Measurements from ENCODE around the gene DRD1.
"Not testable (repeated sequence)": the region's sequence is repeated elsewhere in the genome, so short reads cannot be mapped to it uniquely, and the experiment has no call there.

The DRD1 gene

DNA sequence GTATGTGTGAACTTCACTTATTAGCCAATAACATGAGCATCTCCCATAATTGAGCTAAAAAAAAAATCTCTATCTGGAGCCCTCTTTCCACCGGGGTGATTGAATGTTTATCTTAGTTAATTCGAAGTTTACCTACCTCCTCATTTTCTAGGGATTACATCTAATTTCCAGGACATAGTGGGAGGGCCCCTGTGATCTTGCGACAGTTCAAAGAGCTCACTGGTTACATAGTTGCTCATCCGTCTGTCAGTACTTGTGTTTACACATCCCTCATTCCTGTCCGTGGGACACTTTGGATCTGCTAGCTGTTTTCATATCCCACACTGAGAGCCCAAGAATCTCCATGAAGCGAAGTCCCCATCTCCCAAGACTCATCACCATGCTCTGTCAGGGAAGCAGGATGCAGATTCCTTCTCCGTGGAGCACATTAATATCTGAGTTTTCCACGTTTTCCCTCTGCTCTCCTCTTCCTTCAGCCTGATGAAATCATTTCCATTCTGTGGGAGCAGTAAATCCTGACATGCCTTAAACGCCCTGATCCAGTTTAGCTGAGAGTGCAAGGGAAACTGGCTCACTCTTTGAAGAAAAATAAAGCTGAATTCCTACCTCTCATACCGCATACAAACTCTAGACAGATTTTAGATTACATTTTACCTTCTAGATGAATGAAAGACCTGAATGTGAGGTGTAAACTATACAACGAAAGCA is 24.2 kb upstream of the DRD1 start:
- DNase-seq = no peak

- no peak for DNase-seq
Observed at GRCh38 chr5:175466700-175467318, 22.8 kb upstream of the DRD1 start.

DNA sequence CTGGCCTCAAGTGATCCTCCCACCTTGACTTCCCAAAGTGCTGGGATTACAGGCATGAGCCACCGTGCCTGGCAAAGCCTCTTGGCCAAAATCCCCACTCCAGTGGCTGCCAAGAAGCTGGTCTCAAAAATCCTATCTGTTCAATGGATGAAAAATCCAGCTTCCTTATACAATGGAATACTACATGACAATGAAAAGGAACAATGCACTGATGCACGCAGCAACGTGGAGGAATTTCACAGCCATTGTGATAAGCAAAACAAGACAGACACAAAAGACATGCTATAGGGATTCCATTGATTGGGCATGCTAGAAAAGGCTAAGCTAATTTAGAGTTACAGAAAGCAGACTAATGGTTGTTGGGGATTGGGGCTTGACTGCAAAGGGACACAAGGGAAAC is 21.3 kb upstream of the DRD1 start:
- DNase-seq = no peak

DNA sequence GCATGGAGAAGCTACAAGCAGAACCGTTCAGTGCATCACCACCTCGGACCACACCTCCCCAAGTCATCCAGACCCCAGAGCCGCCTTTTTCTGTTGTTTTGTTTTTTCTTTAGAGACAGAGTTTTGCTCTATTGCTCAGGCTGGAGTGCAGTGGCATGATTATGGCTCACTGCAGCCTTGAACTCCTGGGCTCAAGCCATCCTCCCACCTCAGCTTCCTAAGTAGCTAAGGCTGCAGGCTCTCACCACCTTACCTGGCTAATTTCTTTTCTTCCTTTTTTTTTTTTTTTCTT is 20.9 kb upstream of the DRD1 start:
- no peak for DNase-seq

GRCh38 chr5:175464074-175464941 is 20.3 kb upstream of the DRD1 start:
- peak; percentile 73 for DNase-seq

- DNase-seq = peak; percentile 36
Observed at GRCh38 chr5:175463641-175464040, 19.7 kb upstream of the DRD1 start.

DNA sequence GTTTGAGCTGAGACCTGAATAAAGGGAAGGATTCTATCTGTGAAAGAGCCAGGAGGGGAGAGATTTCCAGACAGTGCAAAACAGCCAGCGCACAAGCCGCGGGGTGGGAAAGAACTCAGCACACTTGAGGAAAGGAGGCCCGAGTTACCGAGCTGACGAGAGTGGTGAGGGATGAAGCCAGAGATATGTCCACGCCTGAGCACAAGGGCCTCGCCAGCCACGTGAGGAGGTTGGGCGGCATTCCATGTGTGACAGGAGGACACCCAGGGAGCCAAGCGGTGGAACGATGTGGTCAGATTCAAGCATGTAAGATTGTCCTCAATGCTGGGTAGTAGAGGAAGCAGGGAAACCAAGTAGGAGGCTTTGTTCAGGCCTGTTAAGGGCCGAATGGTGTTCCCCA is 17.4 kb upstream of the DRD1 start:
- no peak for DNase-seq

- DNase-seq = no peak
Observed at GRCh38 chr5:175460552-175460951, 16.6 kb upstream of the DRD1 start.

DNA sequence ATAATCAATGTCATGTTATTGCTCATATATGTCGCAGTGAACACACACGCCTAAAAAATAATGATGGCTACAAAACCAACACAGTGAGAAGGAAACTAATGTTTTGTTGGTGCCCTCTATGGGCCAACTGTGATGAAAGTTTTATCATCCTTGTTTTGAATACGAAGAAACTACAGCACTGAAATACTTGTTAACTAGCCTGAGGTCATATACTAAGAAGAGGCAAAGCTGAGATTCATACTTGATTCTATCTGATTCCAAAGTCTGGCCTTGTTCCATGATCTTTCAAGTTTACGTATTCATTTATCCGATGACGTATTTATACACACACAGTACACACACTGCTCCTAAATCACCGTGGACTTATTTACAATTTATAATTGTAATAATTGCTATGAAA is 16.1 kb upstream of the DRD1 start:
- peak; percentile 41 for DNase-seq

DNA sequence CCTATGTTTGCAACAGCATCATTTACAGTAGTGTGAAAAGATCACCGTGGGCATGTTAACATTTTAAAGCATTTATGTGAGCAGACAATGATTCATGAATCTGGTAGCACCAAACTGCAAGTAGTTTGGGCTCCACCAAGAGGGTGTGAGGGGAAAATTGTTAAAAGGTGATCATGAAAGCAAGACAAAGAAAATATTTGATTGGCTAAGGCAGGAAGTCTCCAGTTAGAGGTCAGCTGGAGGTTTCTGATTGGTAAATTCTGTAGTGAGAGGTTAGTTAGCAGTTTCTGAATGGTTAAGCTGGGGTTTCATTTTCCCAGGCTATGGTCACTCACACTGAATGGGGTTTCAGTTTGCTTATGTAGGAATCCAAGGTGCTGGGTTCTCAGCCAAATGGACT is 13.5 kb upstream of the DRD1 start:
- peak; percentile 8 for DNase-seq

- DNase-seq = no peak
Observed at GRCh38 chr5:175456105-175456742, 12.2 kb upstream of the DRD1 start.

DNA sequence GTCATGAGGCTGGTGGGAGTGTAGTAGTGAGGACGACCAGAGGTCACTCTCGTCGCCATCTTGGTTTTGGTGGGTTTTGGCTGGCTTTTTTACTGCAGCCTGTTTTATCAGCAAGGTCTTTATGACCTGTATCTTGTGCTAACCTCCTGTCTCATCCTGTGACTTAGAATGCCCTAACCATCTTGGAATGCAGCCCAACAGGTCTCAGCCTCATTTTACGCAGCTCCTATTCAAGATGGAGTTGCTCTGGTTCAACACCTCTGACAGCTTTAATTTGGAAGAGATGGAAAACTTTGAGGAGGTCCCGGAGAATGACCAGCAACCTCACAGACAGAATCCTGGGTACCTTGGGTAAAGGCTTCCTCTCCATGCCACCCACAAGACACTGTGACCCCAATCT is 10.4 kb upstream of the DRD1 start:
- DNase-seq = not testable (repeated sequence)

- no peak for DNase-seq
Observed at GRCh38 chr5:175452166-175452565, 8.2 kb upstream of the DRD1 start.

GRCh38 chr5:175448276-175448675 is 4.3 kb upstream of the DRD1 start:
- peak; percentile 15 for DNase-seq

DNA sequence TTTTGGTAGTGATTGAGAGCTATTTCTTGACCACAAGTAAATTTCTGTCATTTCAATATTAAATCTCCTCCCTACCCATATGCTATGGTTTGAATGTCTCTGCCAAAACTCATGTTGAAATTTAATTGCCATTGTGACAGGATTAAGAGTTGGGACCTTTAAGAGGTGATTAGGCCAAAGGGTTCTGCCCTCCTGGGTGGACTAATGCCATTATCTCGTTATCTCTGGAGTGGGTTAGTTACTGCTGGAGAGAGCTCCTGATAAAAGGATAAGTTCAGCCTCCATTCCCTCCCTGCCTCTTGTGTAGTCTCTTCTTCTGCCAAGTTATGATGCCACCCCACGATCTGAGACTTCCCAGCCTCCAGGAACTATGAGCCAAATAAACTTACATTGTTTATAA is 3.6 kb upstream of the DRD1 start:
- DNase-seq = no peak

GRCh38 chr5:175446378-175446777 is 2.4 kb upstream of the DRD1 start:
- DNase-seq = not testable (repeated sequence)

- DNase-seq = no peak
Observed at GRCh38 chr5:175444905-175445456, 999 bp upstream of the DRD1 start.

DNA sequence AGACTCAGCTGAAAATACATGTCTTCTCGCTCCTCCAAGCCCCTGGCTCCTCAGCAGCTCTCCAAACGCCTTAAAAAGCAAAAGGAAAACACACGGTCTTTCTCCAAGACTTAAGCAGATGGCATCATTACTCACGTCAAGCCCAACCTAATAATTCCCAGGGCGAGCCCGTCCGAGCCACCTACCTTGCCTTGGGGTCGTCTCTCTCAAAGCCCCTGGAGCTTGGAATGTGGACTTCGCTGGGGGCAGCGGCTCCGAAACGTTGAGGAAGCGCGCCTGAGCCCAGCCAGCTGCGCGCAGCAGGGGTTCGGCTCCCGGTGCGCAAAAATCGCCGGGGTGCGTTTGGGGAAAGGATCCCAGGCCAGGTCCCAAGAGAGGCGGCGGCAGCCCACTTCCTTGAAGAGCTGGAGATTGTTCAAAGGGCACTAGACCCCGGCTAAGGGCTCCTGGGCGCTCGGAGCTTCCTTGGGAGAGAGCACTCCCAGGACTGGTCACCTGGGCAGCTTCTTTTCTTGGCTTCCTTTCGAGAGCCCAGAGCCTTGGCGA is 395 bp downstream of the DRD1 start:
- no peak for DNase-seq

DNA sequence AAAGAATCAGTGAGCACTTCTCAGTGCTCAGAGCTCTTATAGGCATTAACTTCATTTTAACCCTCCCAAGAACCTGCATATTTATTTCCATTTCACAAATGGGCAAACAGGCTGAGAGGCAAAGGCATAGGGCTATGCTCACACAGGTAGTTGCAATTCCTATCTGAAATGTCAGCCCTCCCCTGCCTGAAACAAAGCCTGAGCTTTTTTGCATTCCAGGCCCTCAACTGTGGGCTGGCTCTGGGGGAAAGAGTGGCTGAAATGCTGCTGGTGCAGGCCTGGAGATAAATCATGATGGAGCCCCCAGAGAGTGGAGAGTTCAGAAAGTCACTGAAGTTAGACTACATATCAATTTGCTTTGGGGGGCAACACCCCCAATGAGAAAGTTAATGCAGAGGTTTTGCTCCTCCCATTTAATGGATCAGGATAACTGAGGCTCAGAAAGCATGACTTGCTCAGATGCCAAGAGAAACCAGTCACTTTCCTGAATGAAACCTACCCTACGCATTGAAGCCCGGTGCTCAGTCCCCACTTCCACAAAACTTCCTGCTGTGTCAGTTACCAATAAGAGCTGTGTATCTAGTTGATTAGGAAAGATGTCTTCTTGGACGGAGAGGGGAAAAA is 5.6 kb downstream of the DRD1 start:
- no peak for DNase-seq

DNA sequence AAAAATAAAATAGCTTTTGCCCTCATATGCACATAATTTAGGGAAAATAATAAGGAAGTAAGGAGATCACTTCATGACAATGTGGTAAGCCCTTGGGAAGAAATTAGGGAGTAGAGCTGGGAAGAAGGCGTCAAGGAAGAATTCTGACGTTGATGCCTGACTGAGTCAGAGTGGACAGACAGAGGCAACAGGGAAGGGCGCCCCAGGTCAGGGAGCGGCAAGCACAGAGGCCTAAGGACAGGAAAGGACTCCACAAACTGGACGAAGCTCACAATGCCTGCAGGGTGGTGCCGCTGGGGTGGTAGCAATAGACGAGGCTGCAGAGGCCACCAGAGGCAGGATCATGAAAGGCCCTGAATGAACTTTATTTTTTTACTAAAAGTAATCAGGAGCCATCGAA is 7.6 kb downstream of the DRD1 start:
- no peak for DNase-seq

- DNase-seq = no peak
Observed at GRCh38 chr5:175434800-175435199, 9.2 kb downstream of the DRD1 start.

DNA sequence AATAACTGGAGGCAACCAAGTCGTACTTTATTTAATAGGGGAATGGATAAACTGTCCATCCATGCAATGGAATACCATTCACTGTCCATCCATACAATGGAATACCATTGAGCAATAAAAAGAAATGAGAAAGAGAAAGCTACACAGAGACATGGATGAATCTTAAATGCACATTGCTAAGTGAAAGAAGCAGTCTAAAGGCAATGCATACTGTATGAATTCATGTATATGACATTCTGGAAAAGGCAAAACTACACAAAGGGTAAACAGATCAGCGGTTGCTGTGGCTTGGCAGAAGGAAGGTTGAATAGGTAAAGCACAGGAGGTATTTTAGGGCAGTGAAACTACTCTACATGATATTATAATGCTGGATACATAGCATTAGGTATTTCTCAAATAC is 16.2 kb downstream of the DRD1 start:
- no peak for DNase-seq

GRCh38 chr5:175424594-175424993 is 19.4 kb downstream of the DRD1 start:
- DNase-seq = not testable (repeated sequence)
